ENCODE results near the gene NT5C2. TPM values are rescaled to one million over a fixed set of nuclear protein-coding genes. Genes with fewer than 3 reads are reported as not detected.

The NT5C2 gene
- polyA plus RNA-seq, 1 of the 3 experiments (the other 2 are of a cell fraction) = 29.6 TPM

DNA sequence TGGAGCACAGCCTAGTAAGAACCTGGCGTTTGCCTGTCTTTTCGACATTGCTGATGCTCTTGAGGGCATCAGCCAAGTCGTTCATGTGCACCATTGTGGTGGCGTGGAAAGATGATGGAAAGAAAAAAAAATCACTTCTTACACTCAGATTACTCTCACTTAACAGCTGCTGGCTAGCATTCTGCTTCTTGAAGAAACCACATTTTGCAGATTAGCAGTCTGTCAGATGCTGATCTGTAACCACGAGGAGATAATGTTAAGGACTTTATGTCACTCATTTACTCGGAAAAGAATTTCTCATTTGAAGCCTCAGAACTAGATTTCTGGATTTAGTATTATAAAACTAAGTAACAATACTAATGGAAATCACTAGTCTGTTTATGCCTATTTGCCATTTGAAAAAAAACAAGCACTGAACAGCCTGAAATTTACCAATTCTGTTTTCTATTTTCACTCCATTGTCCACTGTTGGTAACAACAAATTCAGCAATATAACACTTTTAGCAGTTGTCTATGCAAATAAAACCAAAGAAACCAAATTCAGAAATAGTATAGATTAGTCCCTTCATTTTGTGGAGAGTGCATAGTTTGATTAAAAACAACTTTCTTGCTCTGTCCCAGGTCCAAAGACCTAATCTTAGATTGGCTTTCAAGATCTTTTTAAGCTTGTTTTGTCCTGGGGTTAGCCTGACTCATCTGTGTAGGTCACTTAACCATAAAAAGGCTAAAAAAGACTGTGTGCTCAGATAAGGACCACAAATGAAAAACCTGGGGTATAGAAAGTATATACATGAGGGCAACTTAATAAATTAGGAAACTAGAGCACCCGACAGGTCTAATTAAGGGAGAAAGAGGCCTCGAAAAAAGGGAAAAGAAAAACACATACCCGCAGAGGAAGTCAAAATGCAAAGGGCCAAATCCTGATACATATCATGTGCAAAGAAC is 67.5 kb downstream of the NT5C2 start:
- Histone ChIP-seq H2AFZ (ENCODE audit: low read depth) (no peak overlapping the region), H3K9me2 (no peaks in the 10 kb centered on the region), H3K36me3 (replicated peaks in 1 of 2; ENCODE audit: control insufficient read depth in 1 of 2, insufficient read depth in 2 of 2, low read length in 1 of 2) (peaks cover 6 to 27% of the 10 kb centered on the region in 2 experiments), H3K4me3 (ENCODE audit: low read depth in 2 of 2, low read length in 1 of 2) (no peak overlapping the region), H3K4me1 (ENCODE audit: control insufficient read depth in 1 of 2, insufficient read depth in 2 of 2, low read depth in 1 of 2, low read length in 1 of 2) (peaks cover 3 to 6% of the 10 kb centered on the region in 2 experiments; a peak in 3 of 4 replicates), H3K9me3 (no peaks in the 10 kb centered on the region), H3K4me2 (no peak overlapping the region), H3K27me3 (ENCODE audit: insufficient read depth) (no peaks in the 10 kb centered on the region), H4K20me1 (ENCODE audit: insufficient read depth) (peaks cover 14% of the 10 kb centered on the region), H3F3A (replicated peaks; ENCODE audit: insufficient read depth) (no peaks in the 10 kb centered on the region), H3K9ac (no peak overlapping the region), H3K79me2 (ENCODE audit: insufficient read depth) (peaks cover 10% of the 10 kb centered on the region), H3K27ac (ENCODE audit: low read depth in 2 of 2, low read length in 1 of 2) (no peak overlapping the region; a peak in 1 of 4 replicates)
- ChIA-PET POLR2A (no interaction called here), CTCF (interaction anchor here (0.8 kb wide), 1 partner anchor 29 kb away, joined by 3 read pairs; no protein-coding TSS in a partner anchor)
- TF ChIP-seq ZBTB33 (IDR thresholded peaks at IDR 0.05; ENCODE audit: borderline replicate concordance, low read depth) = no peak
- no peak for TF ChIP-seq EP300 (IDR thresholded peaks at IDR 0.05; ENCODE audit: borderline replicate concordance in 1 of 2, low read depth in 1 of 2, low read length in 1 of 2)
- TF ChIP-seq SMC3 (IDR thresholded peaks at IDR 0.05; ENCODE audit: low read depth, low read length) = no peak
- TF ChIP-seq, protein P1, sequence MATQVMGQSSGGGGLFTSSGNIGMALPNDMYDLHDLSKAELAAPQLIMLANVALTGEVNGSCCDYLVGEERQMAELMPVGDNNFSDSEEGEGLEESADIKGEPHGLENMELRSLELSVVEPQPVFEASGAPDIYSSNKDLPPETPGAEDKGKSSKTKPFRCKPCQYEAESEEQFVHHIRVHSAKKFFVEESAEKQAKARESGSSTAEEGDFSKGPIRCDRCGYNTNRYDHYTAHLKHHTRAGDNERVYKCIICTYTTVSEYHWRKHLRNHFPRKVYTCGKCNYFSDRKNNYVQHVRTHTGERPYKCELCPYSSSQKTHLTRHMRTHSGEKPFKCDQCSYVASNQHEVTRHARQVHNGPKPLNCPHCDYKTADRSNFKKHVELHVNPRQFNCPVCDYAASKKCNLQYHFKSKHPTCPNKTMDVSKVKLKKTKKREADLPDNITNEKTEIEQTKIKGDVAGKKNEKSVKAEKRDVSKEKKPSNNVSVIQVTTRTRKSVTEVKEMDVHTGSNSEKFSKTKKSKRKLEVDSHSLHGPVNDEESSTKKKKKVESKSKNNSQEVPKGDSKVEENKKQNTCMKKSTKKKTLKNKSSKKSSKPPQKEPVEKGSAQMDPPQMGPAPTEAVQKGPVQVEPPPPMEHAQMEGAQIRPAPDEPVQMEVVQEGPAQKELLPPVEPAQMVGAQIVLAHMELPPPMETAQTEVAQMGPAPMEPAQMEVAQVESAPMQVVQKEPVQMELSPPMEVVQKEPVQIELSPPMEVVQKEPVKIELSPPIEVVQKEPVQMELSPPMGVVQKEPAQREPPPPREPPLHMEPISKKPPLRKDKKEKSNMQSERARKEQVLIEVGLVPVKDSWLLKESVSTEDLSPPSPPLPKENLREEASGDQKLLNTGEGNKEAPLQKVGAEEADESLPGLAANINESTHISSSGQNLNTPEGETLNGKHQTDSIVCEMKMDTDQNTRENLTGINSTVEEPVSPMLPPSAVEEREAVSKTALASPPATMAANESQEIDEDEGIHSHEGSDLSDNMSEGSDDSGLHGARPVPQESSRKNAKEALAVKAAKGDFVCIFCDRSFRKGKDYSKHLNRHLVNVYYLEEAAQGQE (IDR thresholded peaks at IDR 0.05; ENCODE audit: low read depth, low read length) = no peak
- TF ChIP-seq CHD2 (IDR thresholded peaks at IDR 0.05; ENCODE audit: low read length, partially characterized antibody) = no peak
- TF ChIP-seq TCF12 (IDR thresholded peaks at IDR 0.05) = peak; percentile 2; the same call in 1 of the 2 replicates
- TF ChIP-seq MXI1 (IDR thresholded peaks at IDR 0.05; ENCODE audit: low read depth, low read length) = no peak
- no peak for TF ChIP-seq GATA2 (CRISPR knock-in tag; IDR thresholded peaks at IDR 0.05)
- no peak for TF ChIP-seq FOXM1 (IDR thresholded peaks at IDR 0.05; ENCODE audit: low read depth)
- no peak for TF ChIP-seq TEAD4 (IDR thresholded peaks at IDR 0.05; ENCODE audit: borderline replicate concordance, insufficient read depth)
- TF ChIP-seq, protein P2, sequence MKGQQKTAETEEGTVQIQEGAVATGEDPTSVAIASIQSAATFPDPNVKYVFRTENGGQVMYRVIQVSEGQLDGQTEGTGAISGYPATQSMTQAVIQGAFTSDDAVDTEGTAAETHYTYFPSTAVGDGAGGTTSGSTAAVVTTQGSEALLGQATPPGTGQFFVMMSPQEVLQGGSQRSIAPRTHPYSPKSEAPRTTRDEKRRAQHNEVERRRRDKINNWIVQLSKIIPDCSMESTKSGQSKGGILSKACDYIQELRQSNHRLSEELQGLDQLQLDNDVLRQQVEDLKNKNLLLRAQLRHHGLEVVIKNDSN (IDR thresholded peaks at IDR 0.05; ENCODE audit: borderline replicate concordance, low read depth) = no peak
- TF ChIP-seq YY1 (IDR thresholded peaks at IDR 0.05; ENCODE audit: low read depth) = no peak
- TF ChIP-seq RAD21 (IDR thresholded peaks at IDR 0.05; ENCODE audit: low read length) = no peak
- peak; percentile 3; the same call in 1 of the 2 replicates for TF ChIP-seq JUND (IDR thresholded peaks at IDR 0.05)
- no peak for TF ChIP-seq NRF1 (IDR thresholded peaks at IDR 0.05; ENCODE audit: low read depth, low read length)
- no peak for TF ChIP-seq ELF1 (IDR thresholded peaks at IDR 0.05)
- no peak for TF ChIP-seq RFX5 (IDR thresholded peaks at IDR 0.05; ENCODE audit: low read length)
- no peak for TF ChIP-seq IRF3 (IDR thresholded peaks at IDR 0.05; ENCODE audit: low read depth, low read length)
- TF ChIP-seq MEF2A (IDR thresholded peaks at IDR 0.05; ENCODE audit: borderline replicate concordance, low read depth) = no peak
- peak; percentile 26; the same call in 1 of the 2 replicates for TF ChIP-seq FOSL2 (IDR thresholded peaks at IDR 0.05; ENCODE audit: borderline replicate concordance, low read depth)
- WGBS (ENCODE audit: low lambda C conversion rate) = 86% methylated on average over 9 of the region's 9 CpGs
- DNase-seq = no peak

Measured in SK-N-SH (cell line).